Transverse colon (tissue), 4 donors: ENCODE data around the gene SF3A1. TPM values are rescaled to one million over a fixed set of nuclear protein-coding genes. Genes with fewer than 3 reads are reported as not detected.

Experiments used
- DNase-seq: peaks from one replicate; pipeline ENCODE4 v3.0.0-alpha.2; 2019
- H3K27ac ChIP-seq, 4 donors: fragments of 200-600 bp; sonication (generic); 2 replicates each; pipeline ENCODE4 v1.5.1; 2016 to 2018; ENCODE audit warnings: inconsistent platforms in 4 of 4
- H3K27me3 ChIP-seq: fragments of 200-600 bp; sonication (generic); 2 replicates; pipeline ENCODE4 v1.5.1; 2017; ENCODE audit warnings: inconsistent platforms
- H3K36me3 ChIP-seq, 4 donors: fragments of 200-600 bp; sonication (generic); 2 replicates each; pipeline ENCODE4 v1.5.1; 2017 to 2019; ENCODE audit warnings: inconsistent platforms in 4 of 4
- H3K4me1 ChIP-seq, 4 donors: fragments of 200-600 bp; sonication (generic); 2 replicates each; pipeline ENCODE4 v1.5.1; 2017 to 2020; ENCODE audit warnings: inconsistent platforms in 4 of 4
- H3K4me3 ChIP-seq, 4 donors: fragments of 200-600 bp; sonication (generic); 1 replicate in 1 of 4; 2 replicates in 3 of 4; pipeline versions ENCODE4 v1.5.1 to v1.6.1; 2017 to 2019; ENCODE audit warnings: inconsistent platforms in 4 of 4
- H3K9me3 ChIP-seq, 2 donors: fragments of 200-600 bp; sonication (generic); 2 replicates each; pipeline ENCODE4 v1.5.1; 2017 to 2019; ENCODE audit warnings: inconsistent platforms in 2 of 2
- CTCF ChIP-seq, 5 experiments: fragments of 200-600 bp in 3 of 5; fragments of 450-650 bp in 2 of 5; sonication (generic) in 3 of 5; IDR thresholded peaks; 1 replicate in 2 of 5; 2 replicates in 3 of 5; pipeline ENCODE4 v1.5.1; 2016 to 2017; ENCODE audit warnings: antibody characterized with exemption in 5 of 5, inconsistent platforms in 3 of 5, mild to moderate bottlenecking in 2 of 5, moderate library complexity in 1 of 5
- EP300 ChIP-seq: sonication (generic); formaldehyde crosslinking; IDR thresholded peaks from one replicate; pipeline ENCODE4 v1.6.1; 2017; ENCODE audit warnings: antibody characterized with exemption, low read depth
- POLR2A ChIP-seq: fragments of 450-650 bp; IDR thresholded peaks from one replicate; pipeline ENCODE4 v1.6.1; 2016; ENCODE audit warnings: antibody characterized with exemption, mild to moderate bottlenecking, moderate library complexity
- POLR2AphosphoS5 ChIP-seq, 3 donors: sonication (generic); formaldehyde crosslinking; IDR thresholded peaks; one replicate each; pipeline ENCODE4 v1.6.1; 2016; ENCODE audit warnings: antibody characterized with exemption in 3 of 3
- WGBS, 2 donors: methylation state at CpG; one replicate each; pipeline ENCODE4 v1.1.5; 2018; ENCODE audit warnings: low coverage in 1 of 2; 5-methylcytosine and 5-hydroxymethylcytosine counted together
- in situ Hi-C, 4 donors: fragments of 200-750 bp; cut with MboI; loops; one replicate each; pipeline versions ENCODE4 v1.15.0 to v1.15.1; 2017; ENCODE audit warnings: low sequenced_read_pairs in 3 of 4, low pct_ligation_motif_present in 1 of 4, low pct_unique_long_range_greater_than_20kb in 1 of 4
- intact Hi-C: fragments of 100-400 bp; cut with DNase I; formaldehyde crosslinking; loops from one replicate; pipeline ENCODE4 v1.15.1; 2023; ENCODE audit warnings: low total_unique reads
- total RNA-seq, 4 donors: library from RNA; depleted of rRNA; stranded (reverse); fragments of >200 nt; gene quantifications; one replicate each; pipeline ENCODE4 v1.1.0, GENCODE V29; 2016

The SF3A1 gene
- total RNA-seq, 4 donors from 2014 or later, result 73.2 to 664 (median 99.3) TPM

DNA sequence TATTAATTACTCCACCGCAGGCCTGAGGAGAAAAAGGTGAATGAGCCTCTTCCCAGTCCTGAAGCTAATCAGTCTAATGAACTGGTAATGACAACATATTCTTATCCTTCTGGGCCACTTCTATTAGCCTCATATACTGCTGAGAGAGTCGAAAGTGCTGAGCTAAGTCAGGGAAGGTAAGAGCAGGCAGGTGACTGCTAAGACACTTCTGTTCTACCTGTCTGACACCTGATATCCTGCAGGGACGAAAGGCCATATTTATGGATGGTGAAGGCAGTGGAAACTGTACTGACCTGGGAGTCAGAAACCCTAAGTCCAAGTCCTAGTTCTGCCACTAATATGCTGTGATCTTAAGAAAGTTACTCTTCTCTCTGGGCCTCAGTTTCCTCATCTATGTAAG lies 33.4 kb downstream of the SF3A1 start:
- in situ Hi-C loops, result no loop called here
- TF ChIP-seq POLR2AphosphoS5 (IDR thresholded peaks at IDR 0.05), result no peak
- 95% methylated on average over 3 of the region's 3 CpGs; no CpG with 5 or more reads in 1 of the 2 donors for WGBS, 2 donors

GRCh38 chr22:30321461-30321860 lies 35.2 kb downstream of the SF3A1 start:
- H3K4me1 ChIP-seq, result peaks cover 14 to 75% (median 32%) of the 10 kb centered on the region in 4 donors
- no peaks in the 10 kb centered on the region for H3K9me3 ChIP-seq
- no peak overlapping the region for H3K4me3 ChIP-seq
- H3K36me3 ChIP-seq, result no peaks in the 10 kb centered on the region
- no peak for TF ChIP-seq EP300
- no peak for TF ChIP-seq CTCF (IDR thresholded peaks at IDR 0.05)
- TF ChIP-seq POLR2AphosphoS5 (IDR thresholded peaks at IDR 0.05), result no peak
- TF ChIP-seq POLR2A, result no peak
- intact Hi-C loops (no loop called here), in situ Hi-C loops (no loop called here)
- H3K27ac ChIP-seq, result no peak overlapping the region
- H3K27me3 ChIP-seq, result no peaks in the 10 kb centered on the region
- DNase-seq, result no peak
- 78 to 82% methylated on average over 1 to 2 of the region's 2 CpGs for WGBS, 2 donors

More for the DNA sequence above, 33.4 kb downstream of the SF3A1 start:
- no peak for DNase-seq
- H3K27me3 ChIP-seq, result no peaks in the 10 kb centered on the region
- H3K27ac ChIP-seq, result no peak overlapping the region
- H3K4me3 ChIP-seq, result no peak overlapping the region
- H3K9me3 ChIP-seq, result no peaks in the 10 kb centered on the region
- H3K4me1 ChIP-seq, result peaks cover 23 to 73% (median 39%) of the 10 kb centered on the region in 4 donors
- intact Hi-C loops, result no loop called here
- no peaks in the 10 kb centered on the region for H3K36me3 ChIP-seq

GRCh38 chr22:30320021-30320556 lies 36.6 kb downstream of the SF3A1 start:
- no peaks in the 10 kb centered on the region for H3K9me3 ChIP-seq
- no peak overlapping the region for H3K27ac ChIP-seq
- peaks cover 11 to 81% (median 30%) of the 10 kb centered on the region in 4 donors for H3K4me1 ChIP-seq
- no peak overlapping the region for H3K4me3 ChIP-seq
- H3K36me3 ChIP-seq, result no peaks in the 10 kb centered on the region
- in situ Hi-C loops (no loop called here), intact Hi-C loops (no loop called here)
- 89 to 100% methylated on average over 1 to 3 of the region's 3 CpGs for WGBS, 2 donors
- no peak for DNase-seq
- TF ChIP-seq POLR2AphosphoS5 (IDR thresholded peaks at IDR 0.05), result no peak
- no peak for TF ChIP-seq EP300
- no peak for TF ChIP-seq CTCF (IDR thresholded peaks at IDR 0.05)
- TF ChIP-seq POLR2A, result no peak
- no peaks in the 10 kb centered on the region for H3K27me3 ChIP-seq

DNA sequence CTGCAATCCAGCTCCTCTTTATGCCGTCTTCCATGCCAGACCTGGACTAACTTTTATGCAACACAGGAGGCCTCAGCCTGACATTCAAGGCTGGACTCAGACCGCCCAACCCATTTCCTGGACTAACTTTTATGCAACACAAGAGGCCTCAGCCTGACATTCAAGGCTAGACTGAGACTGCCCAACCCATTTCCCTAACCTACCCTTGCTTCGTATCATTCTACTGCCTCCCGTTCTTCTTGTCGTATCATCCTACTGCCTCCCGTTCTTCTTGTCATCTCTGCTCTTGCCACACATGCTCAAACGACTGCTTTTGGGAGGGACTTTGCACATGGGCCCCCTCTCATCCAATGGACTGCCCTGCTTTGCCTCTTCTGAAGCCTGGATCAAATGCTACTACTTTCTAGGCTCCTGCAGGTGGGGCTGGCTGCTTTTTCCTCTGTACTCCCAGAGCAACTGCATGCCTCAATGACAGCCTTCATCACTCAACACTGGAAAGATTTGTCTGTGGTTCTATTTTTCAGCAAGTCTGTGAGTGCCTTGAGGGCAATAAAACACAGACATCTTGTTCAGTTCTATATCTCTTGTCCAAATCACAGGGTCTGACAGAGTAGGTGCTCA lies 37.8 kb downstream of the SF3A1 start:
- in situ Hi-C loops, result no loop called here
- DNase-seq, result no peak
- intact Hi-C loops, result no loop called here
- no peak overlapping the region for H3K4me3 ChIP-seq
- H3K27me3 ChIP-seq, result no peaks in the 10 kb centered on the region
- 76 to 87% methylated on average over 6 to 7 of the region's 7 CpGs for WGBS, 2 donors
- H3K4me1 ChIP-seq, result peaks cover 10 to 81% (median 29%) of the 10 kb centered on the region in 4 donors
- no peaks in the 10 kb centered on the region for H3K36me3 ChIP-seq
- TF ChIP-seq POLR2A, result no peak
- no peak for TF ChIP-seq EP300
- TF ChIP-seq CTCF (IDR thresholded peaks at IDR 0.05), result no peak
- no peak for TF ChIP-seq POLR2AphosphoS5 (IDR thresholded peaks at IDR 0.05)
- no peaks in the 10 kb centered on the region for H3K9me3 ChIP-seq
- H3K27ac ChIP-seq, result no peak overlapping the region
